ENCODE data around the gene TSHZ2. TPM values are rescaled to one million over a fixed set of nuclear protein-coding genes. Genes with fewer than 3 reads are reported as not detected.
"Not testable (repeated sequence)": the region's sequence is repeated elsewhere in the genome, so short reads cannot be mapped to it uniquely, and the experiment has no call there.

TSHZ2 gene
- total RNA-seq, 1 experiment from 2014 or later, result 4.1 TPM

DNA sequence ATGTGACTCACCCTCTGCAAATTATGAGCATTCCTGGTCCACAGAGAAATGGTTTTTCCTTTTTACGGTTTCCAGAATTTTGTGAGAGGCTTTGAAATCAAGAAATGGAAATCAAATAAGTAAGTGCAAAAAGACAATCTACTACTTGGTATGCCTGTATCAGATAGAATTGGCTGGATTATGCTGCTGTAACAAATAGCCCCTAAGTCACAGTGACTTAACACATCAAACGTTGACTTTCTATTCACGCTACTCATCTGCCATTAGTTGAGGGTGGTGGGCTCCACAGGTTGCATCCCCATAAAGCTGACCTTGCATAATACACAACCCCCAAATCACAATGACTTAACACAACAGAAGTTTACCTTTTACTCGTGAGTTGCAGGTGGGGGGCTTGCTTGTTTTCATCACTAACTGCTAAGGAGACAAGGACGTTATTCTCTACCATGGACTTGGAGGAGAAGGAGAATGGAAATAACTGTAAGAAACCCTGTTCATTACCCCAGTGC is 44.4 kb downstream of the TSHZ2 start:
- no peak for DNase-seq (ENCODE audit: low read depth)

GRCh38 chr20:53017206-53017605 is 45.0 kb downstream of the TSHZ2 start:
- in situ Hi-C loops (cut with HindIII; ENCODE audit: low pct_unique_long_range_greater_than_20kb, low sequenced_read_pairs), result no loop called here
- no peak for DNase-seq (ENCODE audit: low read depth)

More for the DNA sequence above, 44.4 kb downstream of the TSHZ2 start:
- in situ Hi-C loops (cut with HindIII; ENCODE audit: low pct_unique_long_range_greater_than_20kb, low sequenced_read_pairs), result no loop called here

GRCh38 chr20:53019464-53019863 is 47.3 kb downstream of the TSHZ2 start:
- no peak for DNase-seq (ENCODE audit: low read depth)
- in situ Hi-C loops (cut with HindIII; ENCODE audit: low pct_unique_long_range_greater_than_20kb, low sequenced_read_pairs), result no loop called here

DNA sequence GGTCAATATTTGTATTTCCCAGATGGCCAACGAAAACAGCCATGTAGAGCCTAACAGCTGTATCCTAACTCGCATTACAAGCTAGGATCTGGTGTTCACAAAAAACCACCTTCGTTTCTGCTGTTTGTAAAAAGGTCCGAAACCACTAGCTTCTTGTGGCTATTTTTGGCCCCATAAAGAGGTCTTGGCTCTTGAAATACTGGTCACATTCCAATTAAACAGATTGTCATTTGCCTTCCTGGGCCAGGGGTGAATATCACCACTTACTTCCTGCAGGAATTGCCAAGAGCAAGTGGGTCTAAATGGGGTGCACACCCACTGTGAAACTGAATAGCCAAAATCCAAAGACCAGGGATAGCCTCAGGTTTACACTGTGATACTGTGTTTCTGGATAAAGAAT is 48.2 kb downstream of the TSHZ2 start:
- in situ Hi-C loops (cut with HindIII; ENCODE audit: low pct_unique_long_range_greater_than_20kb, low sequenced_read_pairs), result no loop called here
- DNase-seq (ENCODE audit: low read depth), result no peak

DNA sequence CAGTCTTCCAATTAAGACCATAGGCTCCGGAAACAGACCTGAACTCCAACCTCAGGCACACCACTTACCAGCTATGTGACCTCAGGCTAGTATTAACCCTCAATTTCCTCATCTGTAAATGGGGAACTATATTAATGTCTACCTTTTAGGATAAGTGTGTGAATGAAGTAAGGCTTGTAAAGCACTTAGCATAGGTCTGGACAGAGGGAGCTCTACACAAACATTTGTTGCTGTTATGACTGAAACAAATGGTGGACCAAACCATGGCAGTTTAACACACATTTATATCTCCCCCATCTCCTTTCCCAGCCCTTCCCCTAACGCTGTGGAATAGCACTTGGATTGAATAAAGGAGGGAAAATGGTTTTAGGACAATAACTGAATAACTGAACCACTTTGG is 48.7 kb downstream of the TSHZ2 start:
- in situ Hi-C loops (cut with HindIII; ENCODE audit: low pct_unique_long_range_greater_than_20kb, low sequenced_read_pairs), result no loop called here
- DNase-seq (ENCODE audit: low read depth), result no peak

DNA sequence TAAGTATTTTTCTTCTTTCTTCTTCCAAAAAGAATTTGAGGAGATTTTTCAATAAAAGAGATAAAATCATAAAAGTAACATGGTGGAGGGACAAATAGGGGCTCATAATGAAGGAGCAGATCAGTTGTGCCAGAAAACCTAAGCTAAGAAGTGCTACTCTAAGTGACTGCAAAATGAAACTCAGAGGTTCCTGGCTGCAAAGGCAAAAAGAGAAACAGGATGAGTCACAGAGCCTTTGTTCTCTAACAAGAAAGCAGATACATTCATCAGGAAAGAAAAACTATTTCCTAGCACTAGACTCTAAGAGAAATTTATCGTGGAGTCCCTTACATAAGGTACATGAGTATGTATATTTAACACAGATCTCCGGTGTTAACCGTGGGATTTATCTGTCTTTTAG is 49.8 kb downstream of the TSHZ2 start:
- in situ Hi-C loops (cut with HindIII; ENCODE audit: low pct_unique_long_range_greater_than_20kb, low sequenced_read_pairs), result no loop called here
- DNase-seq (ENCODE audit: low read depth), result no peak

DNA sequence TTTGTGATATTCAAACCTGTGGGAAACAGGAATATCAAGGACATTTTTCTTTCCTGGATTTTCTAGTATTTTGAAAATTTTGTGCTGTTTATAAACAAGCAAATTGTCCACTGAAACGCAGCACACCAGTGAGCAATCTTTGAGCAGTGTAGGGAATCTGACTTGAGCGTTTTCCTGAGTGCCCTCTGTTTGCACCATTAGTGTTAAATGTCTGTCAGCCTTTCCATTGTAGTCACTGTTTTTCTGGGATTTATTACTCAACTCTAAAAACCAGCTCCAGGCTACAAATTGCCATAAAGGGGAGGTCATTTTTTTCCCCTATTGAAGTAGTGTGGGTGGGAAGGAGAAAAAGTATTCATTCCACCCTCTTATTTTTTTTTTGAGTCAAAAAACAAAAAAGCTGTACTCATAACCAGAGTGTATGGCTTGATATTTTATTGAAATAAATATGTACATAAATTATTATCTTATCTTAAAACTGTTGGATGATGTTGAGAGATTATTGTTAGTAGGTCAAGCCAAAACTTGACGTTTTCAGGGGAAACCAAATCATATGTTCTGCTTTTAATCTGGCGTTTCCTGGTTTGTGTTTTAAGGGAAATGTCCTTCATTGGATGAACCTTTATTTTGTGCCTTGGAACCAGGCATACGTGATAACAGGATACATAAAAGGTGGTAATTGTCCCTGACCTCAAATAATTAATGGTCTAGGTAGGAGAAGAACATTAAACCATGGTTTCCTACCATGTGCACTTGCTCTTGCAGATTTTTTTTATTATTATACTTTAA is 51.8 kb downstream of the TSHZ2 start:
- in situ Hi-C loops (cut with HindIII; ENCODE audit: low pct_unique_long_range_greater_than_20kb, low sequenced_read_pairs), result no loop called here
- DNase-seq (ENCODE audit: low read depth), result no peak

DNA sequence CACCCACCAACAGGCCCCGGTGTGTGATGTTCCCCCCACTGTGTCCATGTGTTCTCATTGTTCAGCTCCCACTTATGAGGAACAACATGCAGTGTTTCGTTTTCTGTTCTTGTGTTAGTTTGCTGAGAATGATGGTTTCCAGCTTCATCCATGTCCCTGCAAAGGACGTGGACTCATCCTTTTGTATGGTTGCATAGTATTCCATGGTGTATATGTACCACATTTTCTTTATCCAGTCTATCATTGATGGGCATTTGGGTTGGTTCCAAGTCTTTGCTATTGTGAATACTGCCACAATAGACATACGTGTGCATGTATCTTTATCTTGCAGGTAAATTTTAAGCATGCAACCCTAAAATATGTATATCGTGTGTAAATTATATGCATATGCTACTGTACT is 52.5 kb downstream of the TSHZ2 start:
- DNase-seq (ENCODE audit: low read depth); in situ Hi-C loops (cut with HindIII; ENCODE audit: low pct_unique_long_range_greater_than_20kb, low sequenced_read_pairs): not testable (repeated sequence)

DNA sequence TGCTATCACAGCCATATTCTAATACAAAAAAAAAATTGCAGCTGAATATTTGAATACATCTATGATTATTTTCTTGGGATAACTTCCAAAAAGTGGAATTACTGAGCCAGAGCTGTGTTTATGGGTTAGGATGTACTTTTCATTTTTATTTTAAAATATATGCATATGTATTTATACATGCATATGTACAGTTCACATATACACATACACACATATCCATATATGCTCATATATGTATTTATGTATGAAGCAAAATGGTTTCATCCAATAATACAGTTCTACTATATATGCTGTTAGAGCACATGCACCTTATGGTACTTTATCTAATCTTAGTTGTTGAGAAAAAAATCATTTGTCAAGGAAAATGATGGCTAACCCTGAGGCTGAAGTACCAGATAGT is 54.9 kb downstream of the TSHZ2 start:
- no peak for DNase-seq (ENCODE audit: low read depth)
- in situ Hi-C loops (cut with HindIII; ENCODE audit: low pct_unique_long_range_greater_than_20kb, low sequenced_read_pairs), result no loop called here

DNA sequence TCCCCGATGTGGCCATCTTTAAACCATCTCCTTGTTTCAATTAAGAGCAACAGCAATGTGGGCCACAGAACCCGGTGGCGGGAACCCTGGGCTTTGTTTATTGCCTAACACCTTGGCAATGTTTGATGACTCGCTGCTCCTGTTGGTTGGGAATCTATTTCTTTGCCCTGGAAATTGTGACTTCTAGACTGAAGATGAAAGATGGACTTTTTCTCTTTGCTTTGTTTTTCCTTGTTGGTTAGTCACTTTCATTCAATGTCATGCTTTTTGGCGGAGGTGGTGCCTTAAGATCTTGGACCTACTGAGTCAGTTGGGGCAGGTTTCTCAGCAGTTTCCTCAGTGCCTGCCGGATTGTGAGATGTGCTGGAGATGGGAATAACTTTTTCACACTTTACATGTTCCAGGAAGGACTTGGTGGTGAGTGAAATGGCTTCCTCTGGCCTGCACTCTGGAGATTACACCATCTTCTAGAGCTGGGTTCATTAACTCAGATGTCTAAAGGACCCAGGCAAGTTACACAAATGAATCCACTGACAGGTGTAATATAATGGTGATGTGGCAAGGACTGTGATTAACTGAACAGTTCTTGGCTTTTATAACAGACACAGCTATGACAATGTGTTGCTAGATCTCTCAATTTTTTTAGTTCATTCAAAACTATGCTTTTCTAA is 56.3 kb downstream of the TSHZ2 start:
- peak; percentile 48 for DNase-seq (ENCODE audit: low read depth)
- in situ Hi-C loops (cut with HindIII; ENCODE audit: low pct_unique_long_range_greater_than_20kb, low sequenced_read_pairs), result no loop called here

GRCh38 chr20:53030061-53030460 is 57.9 kb downstream of the TSHZ2 start:
- no peak for DNase-seq (ENCODE audit: low read depth)
- in situ Hi-C loops (cut with HindIII; ENCODE audit: low pct_unique_long_range_greater_than_20kb, low sequenced_read_pairs), result no loop called here

- DNase-seq (ENCODE audit: low read depth), result no peak
- in situ Hi-C loops (cut with HindIII; ENCODE audit: low pct_unique_long_range_greater_than_20kb, low sequenced_read_pairs), result no loop called here
Observed at GRCh38 chr20:53032046-53032445, 59.9 kb downstream of the TSHZ2 start.

- no peak for DNase-seq (ENCODE audit: low read depth)
- in situ Hi-C loops (cut with HindIII; ENCODE audit: low pct_unique_long_range_greater_than_20kb, low sequenced_read_pairs), result no loop called here
Observed at GRCh38 chr20:53032478-53032932, 60.3 kb downstream of the TSHZ2 start.

- in situ Hi-C loops (cut with HindIII; ENCODE audit: low pct_unique_long_range_greater_than_20kb, low sequenced_read_pairs), result no loop called here
- DNase-seq (ENCODE audit: low read depth), result no peak
Observed at GRCh38 chr20:53033176-53033575, 61.0 kb downstream of the TSHZ2 start.

- in situ Hi-C loops (cut with HindIII; ENCODE audit: low pct_unique_long_range_greater_than_20kb, low sequenced_read_pairs), result no loop called here
- DNase-seq (ENCODE audit: low read depth), result no peak
Observed at GRCh38 chr20:53034899-53035298, 62.7 kb downstream of the TSHZ2 start.

GRCh38 chr20:53036992-53037391 is 64.8 kb downstream of the TSHZ2 start:
- in situ Hi-C loops (cut with HindIII; ENCODE audit: low pct_unique_long_range_greater_than_20kb, low sequenced_read_pairs), result no loop called here
- peak; percentile 67 for DNase-seq (ENCODE audit: low read depth)

DNA sequence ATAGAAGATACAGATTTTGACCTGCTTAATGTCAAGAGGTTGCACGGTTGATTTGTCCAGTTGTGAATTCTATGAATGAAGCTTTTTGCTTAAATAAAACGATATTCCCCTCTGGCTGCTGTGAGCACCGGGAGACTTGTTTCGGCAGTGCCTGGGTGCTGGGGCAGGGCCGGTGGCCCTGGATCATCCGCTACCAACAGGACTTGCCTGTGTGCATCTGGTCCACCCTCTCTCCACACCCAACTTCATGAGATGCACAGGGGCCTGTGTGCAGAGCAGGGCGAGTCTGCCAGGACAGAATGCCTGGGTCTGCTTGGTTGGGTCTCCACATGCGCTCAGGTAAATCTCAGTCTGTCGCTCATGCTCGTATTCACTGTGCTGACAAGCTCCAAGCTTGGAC is 65.5 kb downstream of the TSHZ2 start:
- DNase-seq (ENCODE audit: low read depth), result no peak
- in situ Hi-C loops (cut with HindIII; ENCODE audit: low pct_unique_long_range_greater_than_20kb, low sequenced_read_pairs), result no loop called here

GRCh38 chr20:53038299-53038698 is 66.1 kb downstream of the TSHZ2 start:
- in situ Hi-C loops (cut with HindIII; ENCODE audit: low pct_unique_long_range_greater_than_20kb, low sequenced_read_pairs), result no loop called here
- DNase-seq (ENCODE audit: low read depth), result no peak

GRCh38 chr20:53040693-53041589 is 68.8 kb downstream of the TSHZ2 start:
- in situ Hi-C loops (cut with HindIII; ENCODE audit: low pct_unique_long_range_greater_than_20kb, low sequenced_read_pairs), result no loop called here
- DNase-seq (ENCODE audit: low read depth), result no peak

All from Caki2 (cell line).